ENCODE data around the gene ABRACL. TPM values are rescaled to one million over a fixed set of nuclear protein-coding genes. Genes with fewer than 3 reads are reported as not detected.

Gene ABRACL
- total and polyA plus RNA-seq, 2 of the 8 experiments (the other 6 are each of a cell fraction or from before 2014, with no cell fraction given): 103 to 167 TPM

DNA sequence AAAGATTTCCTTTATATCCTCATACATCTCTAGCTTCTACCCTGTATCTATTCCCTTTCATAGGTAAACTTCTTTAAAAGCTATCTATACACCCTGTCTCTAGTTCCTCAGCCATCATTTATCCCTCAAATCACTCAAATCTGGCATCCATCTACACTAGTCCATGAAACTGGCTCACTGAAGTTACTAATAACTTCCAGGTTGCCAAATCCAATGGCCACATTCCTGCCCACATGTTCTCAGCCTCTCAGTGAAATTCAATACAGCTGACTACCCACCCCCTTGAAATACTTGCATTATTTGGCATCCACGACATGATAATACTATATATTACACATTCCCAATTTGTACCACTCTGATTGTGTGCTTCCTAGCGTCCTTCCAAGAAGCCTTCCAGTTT is 49.2 kb upstream of the ABRACL start:
- Histone ChIP-seq H4K91ac (replicated peaks; ENCODE audit: insufficient read length, low read length) (no peak overlapping the region), H3K79me1 (ENCODE audit: low read depth, low read length) (peaks cover 10% of the 10 kb centered on the region), H3K27ac (ENCODE audit: low read depth, low read length) (no peak overlapping the region), H3K36me3 (ENCODE audit: control insufficient read depth in 2 of 4, insufficient read depth in 4 of 4, low read length in 3 of 4) (no peaks in the 10 kb centered on the region), H3K4ac (replicated peaks; ENCODE audit: insufficient read length, low read depth, low read length) (no peak overlapping the region), H3K9me3 (ENCODE audit: insufficient read depth in 2 of 2, low read depth in 1 of 2, low read length in 1 of 2) (no peaks in the 10 kb centered on the region), H2AK5ac (ENCODE audit: low read depth, low read length) (no peak overlapping the region), H3K27me3 (replicated peaks in 1 of 4; ENCODE audit: control insufficient read depth in 3 of 4, extremely low read depth in 1 of 4, insufficient read depth in 3 of 4, low read length in 3 of 4) (no peaks in the 10 kb centered on the region), H3K23ac (ENCODE audit: insufficient read length) (peak overlapping the region; percentile 38), H4K20me1 (replicated peaks in 1 of 2; ENCODE audit: control insufficient read depth in 1 of 2, insufficient read depth in 2 of 2, low read length in 2 of 2) (peaks cover 4 to 13% of the 10 kb centered on the region in 2 experiments), H2BK15ac (ENCODE audit: low read length) (no peak overlapping the region), H2BK12ac (ENCODE audit: low read depth, low read length) (no peak overlapping the region), H3K23me2 (ENCODE audit: low read depth, low read length) (no peaks in the 10 kb centered on the region), H3K4me1 (replicated peaks in 1 of 4; ENCODE audit: control insufficient read depth in 3 of 4, insufficient read depth in 4 of 4, low read length in 3 of 4) (peaks cover 2 to 18% (median 11%) of the 10 kb centered on the region in 4 experiments; a peak in 4 of 7 replicates), H4K5ac (ENCODE audit: insufficient read length, low read depth, low read length) (no peak overlapping the region), H3K4me3 (ENCODE audit: extremely low read depth in 1 of 4, insufficient read depth in 2 of 4, low read depth in 3 of 4, low read length in 4 of 4) (no peak overlapping the region), H3K56ac (replicated peaks; ENCODE audit: insufficient read length, low read depth, low read length) (no peak overlapping the region), H3K14ac (ENCODE audit: insufficient read length) (no peak overlapping the region), H3K79me2 (ENCODE audit: control insufficient read depth in 1 of 2, insufficient read depth in 2 of 2, low read length in 2 of 2) (peaks cover 37 to 99% of the 10 kb centered on the region in 2 experiments), H4K8ac (ENCODE audit: extremely low read depth, insufficient read depth, low read length) (no peak overlapping the region), H2BK20ac (ENCODE audit: low read length) (no peak overlapping the region), H3K18ac (ENCODE audit: extremely low read depth, low read length) (no peak overlapping the region), H3K4me2 (ENCODE audit: insufficient read depth in 1 of 2, low read depth in 2 of 2, low read length in 2 of 2) (no peak overlapping the region; a peak in 1 of 4 replicates), H3K9ac (replicated peaks in 1 of 4; ENCODE audit: extremely low read depth in 1 of 4, low read depth in 3 of 4, low read length in 3 of 4) (no peak overlapping the region), H2BK5ac (ENCODE audit: low read depth, low read length) (no peak overlapping the region), H2AFZ (ENCODE audit: low read length) (no peak overlapping the region), H2BK120ac (replicated peaks; ENCODE audit: low read depth, low read length) (no peak overlapping the region)
- ChIA-PET POLR2A (ENCODE audit: partially characterized antibody) (no interaction called here), CTCF (ENCODE audit: partially characterized antibody) (no interaction called here)
- WGBS, 2 experiments (ENCODE audit: extremely low coverage in 1 of 2, insufficient coverage in 1 of 2, insufficient read length in 1 of 2, insufficient replicate concordance in 2 of 2, low coverage in 1 of 2, low lambda C conversion rate in 2 of 2, missing lambda C conversion rate in 1 of 2): 59% methylated on average over 2 of the region's 2 CpGs; no CpG with 5 or more reads in 1 of the 2 experiments
- no peak for DNase-seq (ENCODE audit: low read depth in 1 of 2, low spot score in 2 of 2)
- no peak for FAIRE-seq
- TF ChIP-seq BACH1 (IDR thresholded peaks at IDR 0.05; ENCODE audit: low read length): no peak
- no peak for TF ChIP-seq GTF2F1 (IDR thresholded peaks at IDR 0.05; ENCODE audit: borderline replicate concordance, low read depth, low read length)
- no peak for TF ChIP-seq RXRA (IDR thresholded peaks at IDR 0.05; ENCODE audit: insufficient read depth, low read depth, low read length)
- TF ChIP-seq CREB1 (IDR thresholded peaks at IDR 0.05): no peak
- no peak for TF ChIP-seq SP1 (IDR thresholded peaks at IDR 0.05; ENCODE audit: low read depth, low read length)
- TF ChIP-seq SIRT6 (IDR thresholded peaks at IDR 0.05; ENCODE audit: low read length): no peak
- no peak for TF ChIP-seq EZH2 (IDR thresholded peaks at IDR 0.05; ENCODE audit: low read depth, low read length, severe bottlenecking)
- TF ChIP-seq POU5F1 (IDR thresholded peaks at IDR 0.05; ENCODE audit: low read depth, low read length): no peak
- TF ChIP-seq SP4 (IDR thresholded peaks at IDR 0.05; ENCODE audit: low read length): no peak
- TF ChIP-seq SIN3A (conservative IDR thresholded peaks at IDR 0.05 in 1 of 2, IDR thresholded peaks at IDR 0.05 in 1 of 2; ENCODE audit: low read depth in 1 of 2, low read length in 2 of 2): no peak
- no peak for TF ChIP-seq YY1 (IDR thresholded peaks at IDR 0.05; ENCODE audit: low read depth, low read length)
- no peak for TF ChIP-seq KDM4A (IDR thresholded peaks at IDR 0.05; ENCODE audit: low read depth, low read length, severe bottlenecking)
- TF ChIP-seq RBBP5 (IDR thresholded peaks at IDR 0.05; ENCODE audit: borderline replicate concordance, low read depth, low read length): no peak
